GM21723 (cell line): Measurements from ENCODE around the gene TAAR1.
A peak's percentile ranks its signal among the peaks of the same experiment; 100 is the strongest.
"Not testable (repeated sequence)": the region's sequence is repeated elsewhere in the genome, so short reads cannot be mapped to it uniquely, and the experiment has no call there.

Experiments
- ATAC-seq: cut with Tn5 transposase; IDR thresholded peaks from one replicate; pipeline ENCODE4 v1.9.1; 2021; ENCODE audit warnings: mild to moderate bottlenecking, moderate library complexity; ENCODE audit not compliant: unreplicated experiment

Gene TAAR1

DNA sequence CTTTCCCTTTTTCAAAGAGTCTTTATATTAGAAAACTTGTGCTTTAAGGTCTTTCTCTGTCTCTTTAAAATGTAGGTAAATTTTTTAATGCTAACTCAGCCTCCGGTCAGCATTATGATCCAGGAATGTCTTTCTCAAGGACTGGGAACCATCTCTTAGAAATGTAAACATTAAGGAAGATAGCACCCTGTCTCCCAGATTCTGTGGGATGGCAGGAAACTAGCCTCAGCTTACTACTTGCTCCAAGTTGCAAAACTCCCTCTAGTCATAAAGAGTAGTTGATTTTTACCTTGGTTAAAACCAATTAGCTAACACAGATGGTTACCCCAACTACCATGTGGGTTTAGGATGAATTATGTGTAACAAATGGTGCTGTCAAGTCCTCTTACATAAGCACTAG lies 4.7 kb upstream of the TAAR1 start:
- no peak for ATAC-seq

GRCh38 chr6:132661906-132662305 lies 2.9 kb upstream of the TAAR1 start:
- ATAC-seq, result no peak

DNA sequence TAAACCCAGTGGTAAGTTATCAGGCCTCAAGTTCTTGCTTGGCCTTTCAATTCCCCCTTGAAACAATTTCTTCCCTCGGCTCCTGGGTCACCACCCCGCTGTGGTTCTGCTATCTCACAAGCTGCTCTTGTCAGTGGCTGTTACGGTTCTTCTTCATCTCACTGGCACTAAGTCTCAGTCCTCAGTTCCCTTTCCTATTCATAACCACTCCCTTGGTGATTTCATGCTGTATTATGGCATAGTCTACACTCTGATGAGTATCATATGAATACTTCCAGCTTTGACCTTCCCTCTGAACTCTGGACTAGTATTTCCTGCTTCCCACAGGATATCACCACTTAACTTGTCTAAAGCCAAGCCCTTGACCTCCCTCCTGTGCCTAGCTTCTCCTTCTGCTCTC lies 7.9 kb downstream of the TAAR1 start:
- ATAC-seq, result peak; percentile 64

- ATAC-seq, result no peak
Measured at GRCh38 chr6:132650429-132650828, 8.6 kb downstream of the TAAR1 start.

DNA sequence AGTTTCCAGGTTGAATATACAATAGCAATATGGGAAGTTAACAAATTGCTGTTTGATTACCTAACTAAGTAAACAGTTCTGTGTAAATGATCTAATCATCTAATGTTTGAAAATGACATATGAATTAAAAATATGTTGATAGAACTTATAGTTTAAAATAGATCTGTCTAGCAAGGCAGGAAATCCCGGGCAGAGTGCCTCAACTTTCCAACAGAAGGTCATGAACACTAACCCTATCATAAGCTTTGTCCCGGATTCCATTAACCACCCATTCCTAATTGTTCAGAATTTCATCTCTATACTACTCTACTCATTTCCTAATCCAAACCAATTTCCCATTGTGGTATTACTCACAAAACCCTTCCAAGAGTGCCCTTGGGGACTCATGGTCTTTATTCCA lies 10.2 kb downstream of the TAAR1 start:
- no peak for ATAC-seq

DNA sequence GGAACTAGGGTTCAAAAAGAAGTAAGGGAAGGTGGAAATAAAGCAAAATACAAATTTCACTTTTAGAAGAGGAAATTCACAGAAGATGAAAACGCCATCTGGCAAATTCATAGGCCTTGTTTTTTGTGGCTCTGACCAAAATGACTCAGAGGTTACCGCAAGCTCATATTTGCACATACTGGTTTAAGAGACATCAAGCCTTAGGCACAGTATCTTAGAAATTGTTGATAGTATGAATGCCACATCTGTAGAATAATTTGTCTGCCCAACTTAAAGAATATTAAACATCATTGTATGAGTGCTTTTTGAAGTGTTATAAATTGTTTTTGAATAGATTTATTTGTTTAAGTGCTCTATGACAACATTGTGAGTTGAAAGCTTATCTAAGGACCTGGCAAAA lies 10.6 kb downstream of the TAAR1 start:
- peak; percentile 90 for ATAC-seq

DNA sequence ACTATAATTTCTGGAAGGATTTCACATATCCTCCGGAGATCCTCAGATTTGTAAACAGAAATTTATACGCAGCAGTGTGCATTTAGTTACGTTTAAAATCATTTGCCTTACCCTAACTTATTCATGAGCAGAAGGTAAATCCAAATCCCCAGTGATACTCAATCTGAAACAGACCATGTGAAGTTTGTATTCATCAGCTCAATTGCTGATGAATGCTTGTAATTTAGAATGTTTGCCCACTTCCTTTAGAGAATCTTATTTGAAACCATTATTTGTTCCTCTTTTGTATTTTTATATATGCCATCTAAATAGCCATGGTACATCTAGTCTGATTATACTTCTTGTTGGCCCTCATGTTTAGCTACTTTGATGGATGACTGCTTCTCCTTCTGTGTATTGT lies 15.4 kb downstream of the TAAR1 start:
- no peak for ATAC-seq

DNA sequence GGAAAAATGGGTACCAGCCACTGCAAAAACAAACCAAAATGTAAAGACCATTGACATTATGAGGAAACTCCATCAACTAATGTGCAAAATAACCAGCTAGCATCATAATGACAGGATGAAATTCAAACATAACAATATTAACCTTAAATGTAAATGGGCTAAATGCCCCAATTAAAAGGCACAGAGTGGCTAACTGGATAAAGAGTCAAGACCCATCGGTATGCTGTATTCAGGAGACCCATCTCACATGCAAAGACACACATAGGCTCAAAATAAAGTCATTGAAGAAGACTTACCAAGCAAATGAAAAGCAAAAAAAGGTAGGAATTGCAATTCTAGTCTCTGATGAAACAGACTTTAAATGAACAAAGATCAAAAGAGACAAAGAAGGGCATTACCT lies 21.8 kb downstream of the TAAR1 start:
- not testable (repeated sequence) for ATAC-seq

DNA sequence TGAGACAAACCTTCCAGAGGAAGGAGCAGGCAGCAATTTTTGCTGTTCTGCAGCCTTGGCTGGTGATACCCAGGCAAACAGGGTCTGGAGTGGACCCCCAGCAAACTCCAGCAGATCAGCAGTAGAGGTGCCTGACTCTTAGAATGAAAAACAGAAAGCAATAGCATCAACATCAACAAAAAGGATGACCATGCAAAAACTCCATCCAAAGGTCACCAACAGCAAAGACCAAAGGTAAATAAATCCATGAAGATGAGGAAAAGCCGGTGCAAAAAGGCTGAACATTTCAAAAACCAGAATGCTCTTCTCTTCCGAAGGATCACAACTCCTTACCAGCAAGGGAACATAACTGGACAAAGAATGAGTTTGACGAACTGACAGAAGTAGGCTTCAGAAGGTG lies 23.1 kb downstream of the TAAR1 start:
- not testable (repeated sequence) for ATAC-seq

DNA sequence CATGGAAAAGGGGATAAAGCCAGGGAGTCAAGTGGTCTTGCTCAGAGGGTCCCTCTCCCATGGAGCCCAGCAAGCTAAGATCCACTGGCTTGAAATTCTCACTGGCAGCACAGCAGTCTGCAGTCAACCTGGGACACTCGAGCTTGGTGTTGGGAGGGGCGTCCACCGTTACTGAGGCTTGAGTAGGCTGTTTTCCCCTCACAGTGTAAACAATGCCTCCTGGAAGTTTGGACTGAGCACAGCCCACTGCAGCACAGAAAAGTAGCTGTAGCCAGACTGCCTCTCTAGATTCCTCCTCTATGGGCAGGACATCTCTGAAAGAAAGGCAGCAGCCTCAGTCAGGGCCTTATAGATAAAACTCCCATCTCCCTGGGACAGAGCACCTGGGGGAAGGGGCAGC lies 23.7 kb downstream of the TAAR1 start:
- not testable (repeated sequence) for ATAC-seq

GRCh38 chr6:132634796-132635195 lies 24.2 kb downstream of the TAAR1 start:
- no peak for ATAC-seq

- no peak for ATAC-seq
Measured at GRCh38 chr6:132633362-132633761, 25.6 kb downstream of the TAAR1 start.

- ATAC-seq, result no peak
Measured at GRCh38 chr6:132624175-132624574, 34.8 kb downstream of the TAAR1 start, which contains the start of gene TAAR2. Gene TAAR2, minus strand, starts transcription at chr6:132624275. Its CDS starts 0 bp downstream, at chr6:132624275.

DNA sequence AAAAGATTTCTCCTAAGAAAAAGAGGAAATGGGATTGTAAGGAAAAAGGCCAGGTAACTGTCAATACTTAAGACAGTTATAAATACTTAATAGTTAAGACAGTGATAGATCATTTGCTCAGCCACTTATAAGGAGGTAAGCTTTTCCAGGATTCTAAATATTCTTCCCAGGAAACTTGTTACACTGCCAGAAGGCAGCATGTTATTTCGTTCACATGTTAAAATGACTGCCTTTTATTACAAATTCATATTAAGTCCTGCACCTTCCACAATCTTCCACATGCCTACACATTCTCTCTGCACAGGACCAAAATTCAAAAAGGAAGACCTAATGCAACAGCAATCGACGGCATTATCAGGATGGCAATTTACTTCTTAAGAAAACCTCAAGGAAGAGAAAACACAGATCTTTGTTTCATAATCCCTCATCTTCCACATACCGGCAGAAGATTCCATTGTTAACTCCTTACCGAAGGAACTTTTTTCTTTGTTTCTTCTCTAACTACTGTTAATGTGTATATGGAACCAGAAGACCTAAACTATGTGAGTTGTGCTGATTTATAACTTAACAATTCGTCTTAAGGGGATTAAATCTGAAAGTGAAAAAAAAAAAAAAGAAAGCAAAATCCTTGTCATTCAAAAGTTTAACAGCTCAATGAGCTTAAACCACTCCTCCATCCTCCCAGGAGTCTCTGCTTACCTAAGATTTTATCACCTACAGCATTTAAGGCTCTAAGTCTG lies 35.7 kb downstream of the TAAR1 start:
- ATAC-seq, result no peak

DNA sequence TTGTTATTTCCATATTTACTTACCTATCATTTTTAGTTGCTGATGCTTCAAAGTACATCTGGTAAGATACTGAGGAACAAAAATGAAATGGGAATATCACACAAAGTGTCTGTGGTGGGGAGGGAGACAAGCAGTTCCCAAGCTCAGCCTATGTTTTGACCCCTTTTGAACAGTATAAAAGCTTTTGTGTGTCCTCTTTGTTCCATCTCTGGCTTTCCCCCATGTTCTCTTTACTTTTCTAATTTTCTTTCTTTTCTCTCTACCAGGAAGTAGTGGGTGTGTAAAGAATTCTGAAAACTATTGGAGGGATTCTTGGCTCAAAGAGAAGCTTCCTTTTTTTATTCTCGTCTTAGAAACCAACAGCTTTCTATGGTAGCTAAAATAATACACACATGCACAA lies 42.3 kb downstream of the TAAR1 start:
- no peak for ATAC-seq

DNA sequence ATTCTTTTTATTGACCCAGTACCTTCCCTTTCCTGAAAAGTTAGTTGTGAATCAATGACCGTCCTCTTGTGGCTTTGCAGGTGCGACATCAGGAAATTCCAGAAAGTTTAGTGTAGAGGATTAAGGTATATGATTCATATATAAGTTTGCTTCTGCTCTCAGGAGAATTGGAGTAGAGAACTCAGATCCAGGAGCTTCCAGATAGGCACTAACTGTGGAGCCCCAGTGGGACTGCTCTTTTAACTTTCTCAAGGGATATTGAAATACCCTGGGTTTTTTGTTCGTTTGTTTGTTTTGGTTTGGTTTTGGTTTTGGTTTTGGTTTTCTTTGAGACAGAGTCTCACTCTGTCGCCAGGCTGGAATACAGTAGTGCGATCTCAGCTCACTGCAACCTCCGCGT lies 44.4 kb downstream of the TAAR1 start:
- no peak for ATAC-seq

DNA sequence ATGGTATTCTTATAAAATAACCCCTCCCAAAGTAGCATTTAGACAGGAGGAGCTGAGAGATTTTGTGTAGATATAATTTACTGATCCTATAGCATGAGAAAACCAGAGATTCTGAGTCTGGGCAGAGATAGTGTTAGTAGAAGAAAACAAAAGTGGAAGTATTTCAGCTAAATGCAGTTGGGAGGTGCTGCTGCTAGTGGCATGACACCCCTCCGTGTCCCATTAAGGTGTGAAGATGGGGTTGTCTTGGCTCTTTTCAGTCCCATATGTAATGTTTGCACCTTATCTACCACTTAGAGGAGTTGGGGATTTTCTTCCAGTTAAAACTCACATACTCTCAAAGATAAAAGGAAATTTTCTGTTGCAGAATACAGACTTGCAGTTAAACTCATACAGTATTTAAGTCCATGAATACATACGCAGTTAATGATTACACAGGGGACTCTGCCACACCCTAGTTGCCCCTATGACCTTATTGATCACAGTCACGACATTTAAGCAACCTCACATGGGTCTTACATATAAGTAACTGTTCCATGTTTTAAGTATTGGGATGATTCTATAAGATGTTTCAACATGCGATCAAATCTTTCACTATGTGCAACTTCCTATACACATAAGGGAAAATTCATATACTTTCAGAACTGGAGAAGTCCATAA lies 46.4 kb downstream of the TAAR1 start:
- no peak for ATAC-seq

DNA sequence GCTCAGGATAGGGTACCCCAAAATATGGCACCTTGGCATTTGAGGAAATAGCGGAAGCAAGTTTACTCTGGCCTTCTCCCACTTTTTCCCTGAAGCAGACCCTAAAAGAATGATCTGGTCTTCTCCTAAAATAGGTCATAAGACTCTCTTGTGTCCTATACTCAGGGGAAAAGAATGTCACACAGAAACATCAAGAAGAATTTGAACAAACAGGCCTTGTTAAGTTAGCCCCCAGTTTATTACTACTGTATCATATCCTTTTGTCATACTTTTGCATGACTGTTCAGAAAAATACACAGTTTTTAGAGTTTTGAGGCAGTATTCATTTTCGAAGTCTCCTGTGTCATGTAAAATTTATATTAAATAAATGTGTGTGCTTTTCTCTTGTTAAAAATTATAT lies 47.4 kb downstream of the TAAR1 start:
- ATAC-seq, result no peak

DNA sequence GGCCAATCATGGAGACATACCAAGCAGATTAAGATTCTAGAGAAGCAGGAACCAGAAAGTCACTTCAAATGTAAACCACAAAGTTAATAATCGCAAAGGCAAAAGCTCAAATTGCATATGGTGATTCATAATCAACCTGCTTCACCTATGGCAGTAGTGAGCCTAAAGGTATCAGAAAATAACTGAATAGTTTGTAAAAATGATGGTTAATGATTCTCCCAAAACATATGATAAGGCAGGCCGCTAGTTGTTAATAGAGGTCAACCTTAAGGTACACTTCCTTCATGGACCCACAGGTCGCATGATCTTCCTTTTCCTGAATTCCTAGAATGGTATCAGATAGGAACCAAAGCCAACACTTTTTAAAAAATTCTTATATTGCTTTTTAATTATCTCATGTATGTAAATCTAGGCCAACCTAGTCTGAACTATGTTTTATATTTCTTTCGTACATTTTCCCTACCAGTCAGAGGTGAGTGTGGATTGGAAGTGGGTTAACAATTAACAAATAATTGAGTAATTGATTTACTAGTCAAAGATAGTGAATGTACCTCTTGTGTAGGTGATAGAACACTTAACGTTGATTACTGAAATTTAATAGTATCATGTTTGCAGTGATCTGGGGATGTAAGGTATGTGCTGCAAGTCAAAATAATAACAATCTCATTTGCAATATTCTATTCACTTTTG lies 51.3 kb downstream of the TAAR1 start:
- ATAC-seq, result no peak

GRCh38 chr6:132604635-132605152 lies 54.3 kb downstream of the TAAR1 start:
- ATAC-seq, result no peak

DNA sequence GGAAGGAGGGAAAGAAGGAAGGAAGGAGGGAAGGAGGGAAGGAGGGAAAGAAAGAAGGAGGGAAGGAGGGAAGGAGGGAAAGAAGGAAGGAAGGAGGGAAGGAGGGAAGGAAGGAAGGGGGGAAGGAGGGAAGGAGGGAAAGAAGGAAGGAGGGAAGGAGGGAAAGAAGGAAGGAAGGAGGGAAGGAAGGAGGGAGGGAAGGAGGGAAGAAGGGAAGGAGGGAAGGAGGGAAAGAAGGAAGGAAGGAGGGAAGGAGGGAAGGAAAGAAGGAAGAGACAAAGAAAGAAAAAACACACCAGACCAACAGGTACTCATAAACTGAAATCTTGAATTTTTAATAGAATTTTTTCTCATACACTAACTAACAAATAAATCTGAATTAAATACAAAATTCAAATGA lies 58.1 kb downstream of the TAAR1 start:
- ATAC-seq, result not testable (repeated sequence)

DNA sequence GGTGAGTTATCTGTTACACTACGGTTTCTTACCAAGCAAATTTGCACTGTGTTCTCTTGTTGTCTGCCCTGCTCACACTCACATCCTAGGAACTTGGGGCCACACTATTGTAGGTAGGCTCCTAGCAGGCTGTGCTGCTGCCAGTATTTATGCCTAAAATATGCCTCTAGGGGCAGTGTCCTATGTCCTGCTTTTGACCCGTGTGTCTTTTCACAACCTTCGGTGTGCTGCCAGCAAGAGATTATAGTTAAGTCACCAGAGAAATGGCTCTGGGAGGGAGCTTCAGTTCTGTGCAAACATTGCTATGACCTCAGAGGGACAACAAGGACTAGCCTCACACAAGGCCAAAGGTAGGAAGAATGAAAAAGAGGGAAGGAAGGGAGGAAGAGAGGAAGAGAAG lies 60.5 kb downstream of the TAAR1 start:
- peak; percentile 75 for ATAC-seq
